WI38 (cell line): ENCODE results near the gene ANKLE2.
"Not testable (repeated sequence)": the region's sequence is repeated elsewhere in the genome, so short reads cannot be mapped to it uniquely, and the experiment has no call there.

ENCODE experiments used
- H3K4me3 ChIP-seq: 2 replicates; pipeline ENCODE4 v1.5.1; 2011; ENCODE audit warnings: low read depth, mild to moderate bottlenecking, control low read depth, low read length
- TF ChIP-seq, protein P1 (sequence below): IDR thresholded peaks from 2 replicates; pipeline ENCODE4 v1.5.1; 2012; ENCODE audit warnings: low read depth, mild to moderate bottlenecking, control low read depth, low read length

ANKLE2 gene

GRCh38 chr12:132754160-132754932 lies 7.3 kb downstream of the ANKLE2 start:
- TF ChIP-seq, protein P1, sequence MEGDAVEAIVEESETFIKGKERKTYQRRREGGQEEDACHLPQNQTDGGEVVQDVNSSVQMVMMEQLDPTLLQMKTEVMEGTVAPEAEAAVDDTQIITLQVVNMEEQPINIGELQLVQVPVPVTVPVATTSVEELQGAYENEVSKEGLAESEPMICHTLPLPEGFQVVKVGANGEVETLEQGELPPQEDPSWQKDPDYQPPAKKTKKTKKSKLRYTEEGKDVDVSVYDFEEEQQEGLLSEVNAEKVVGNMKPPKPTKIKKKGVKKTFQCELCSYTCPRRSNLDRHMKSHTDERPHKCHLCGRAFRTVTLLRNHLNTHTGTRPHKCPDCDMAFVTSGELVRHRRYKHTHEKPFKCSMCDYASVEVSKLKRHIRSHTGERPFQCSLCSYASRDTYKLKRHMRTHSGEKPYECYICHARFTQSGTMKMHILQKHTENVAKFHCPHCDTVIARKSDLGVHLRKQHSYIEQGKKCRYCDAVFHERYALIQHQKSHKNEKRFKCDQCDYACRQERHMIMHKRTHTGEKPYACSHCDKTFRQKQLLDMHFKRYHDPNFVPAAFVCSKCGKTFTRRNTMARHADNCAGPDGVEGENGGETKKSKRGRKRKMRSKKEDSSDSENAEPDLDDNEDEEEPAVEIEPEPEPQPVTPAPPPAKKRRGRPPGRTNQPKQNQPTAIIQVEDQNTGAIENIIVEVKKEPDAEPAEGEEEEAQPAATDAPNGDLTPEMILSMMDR = no peak
- no peak overlapping the region for H3K4me3 ChIP-seq

DNA sequence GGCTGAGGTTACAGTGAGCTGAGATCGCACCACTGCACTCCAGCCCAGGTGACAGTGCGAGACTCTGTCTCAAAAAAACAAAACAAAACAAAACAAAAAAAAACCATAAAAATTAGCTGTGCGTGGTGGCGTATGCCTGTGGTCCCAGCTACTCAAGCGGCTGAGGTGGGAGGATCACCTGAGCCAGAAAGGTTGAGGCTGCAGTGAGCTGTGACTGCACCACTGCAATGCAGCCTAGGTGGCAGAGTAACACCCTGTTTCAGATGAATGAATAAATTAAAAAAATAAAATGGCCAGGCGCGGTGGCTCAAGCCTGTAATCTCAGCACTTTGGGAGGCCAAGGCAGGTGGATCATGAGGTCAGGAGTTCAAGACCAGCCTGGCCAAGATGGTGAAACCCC lies 8.0 kb downstream of the ANKLE2 start:
- H3K4me3 ChIP-seq = not testable (repeated sequence)

DNA sequence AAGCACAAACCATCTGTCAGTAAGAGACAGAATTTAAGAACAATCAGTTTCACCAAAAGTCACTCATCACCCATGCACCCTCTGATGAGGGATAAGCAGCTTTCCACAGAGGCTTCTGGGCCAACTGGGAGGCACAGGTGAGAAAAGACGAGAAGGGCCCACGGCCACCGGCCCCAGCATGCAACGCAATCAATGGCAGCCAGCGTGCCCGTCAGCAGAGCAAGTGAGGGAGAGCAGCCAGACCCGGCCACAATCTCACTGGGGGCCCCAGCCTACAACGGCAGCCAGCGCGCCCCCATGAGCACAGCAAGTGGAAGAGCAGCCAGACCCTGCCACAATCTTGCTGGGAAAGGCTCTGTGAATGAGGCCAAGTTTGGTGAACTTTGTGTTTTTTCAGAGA lies 13.3 kb downstream of the ANKLE2 start:
- TF ChIP-seq, protein P1 = no peak
- no peak overlapping the region for H3K4me3 ChIP-seq

DNA sequence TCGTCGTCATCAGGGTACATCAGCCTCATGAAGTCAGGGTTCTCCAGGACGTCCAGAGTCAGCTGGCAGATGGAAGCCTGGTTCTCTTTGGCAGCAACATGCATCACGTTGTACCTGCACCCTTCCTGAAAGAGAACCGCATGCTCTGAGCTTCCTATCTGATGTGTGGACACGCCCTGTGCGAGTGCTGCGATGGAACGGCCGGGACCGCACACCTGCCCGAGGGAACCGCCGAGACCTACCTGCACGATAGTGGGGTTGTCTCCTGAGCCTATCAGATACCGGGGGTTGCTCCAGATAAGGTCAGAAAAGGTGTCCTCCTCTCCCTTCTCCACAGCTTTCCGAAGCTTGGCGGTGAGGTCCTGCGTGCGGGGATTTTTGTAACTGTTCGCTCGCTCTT lies 13.7 kb downstream of the ANKLE2 start:
- TF ChIP-seq, protein P1 = no peak
- no peak overlapping the region for H3K4me3 ChIP-seq

- H3K4me3 ChIP-seq = no peak overlapping the region
- TF ChIP-seq, protein P1 = no peak
These were observed 14.2 kb downstream of the ANKLE2 start for GRCh38 chr12:132747395-132747794.

- H3K4me3 ChIP-seq = no peak overlapping the region
- TF ChIP-seq, protein P1 = no peak
These were observed 15.0 kb downstream of the ANKLE2 start for GRCh38 chr12:132746613-132747012.

GRCh38 chr12:132743831-132744230 lies 17.8 kb downstream of the ANKLE2 start:
- TF ChIP-seq, protein P1 = no peak

DNA sequence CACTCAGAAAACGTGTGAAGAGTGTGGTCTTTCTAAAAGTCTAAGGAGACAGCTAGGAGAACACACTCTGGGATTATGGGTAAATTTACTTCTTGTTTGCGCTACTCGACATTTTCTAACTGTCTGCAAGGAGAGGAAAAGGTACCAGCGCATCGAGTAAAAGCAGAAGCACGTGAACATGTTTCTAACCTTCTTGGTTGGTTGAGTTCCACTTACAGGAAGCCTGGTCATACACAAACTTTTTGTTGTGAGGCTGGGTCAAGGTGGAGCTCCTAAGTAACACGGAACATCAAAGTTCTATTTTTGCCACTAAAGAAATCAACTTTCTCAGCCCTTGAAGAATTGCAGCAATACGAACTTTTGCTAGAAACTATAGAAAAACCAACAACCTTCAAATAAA lies 20.0 kb downstream of the ANKLE2 start:
- TF ChIP-seq, protein P1 = no peak
- H3K4me3 ChIP-seq = no peak overlapping the region

More at GRCh38 chr12:132743831-132744230, 17.8 kb downstream of the ANKLE2 start:
- no peak overlapping the region for H3K4me3 ChIP-seq
